A673 (cell line): ENCODE results near the gene KDM3A.

Experiments
- EZH2 ChIP-seq: fragments of 200-600 bp; sonication (generic); IDR thresholded peaks from 2 replicates; pipeline ENCODE4 v1.6.1; 2017; ENCODE audit warnings: borderline replicate concordance, low read depth, mild to moderate bottlenecking, mixed read lengths, antibody characterized with exemption, low read length; ENCODE audit not compliant: poor library complexity, severe bottlenecking
- TF ChIP-seq, protein P1 (sequence below): fragments of 300-800, 200-600 bp; sonication (generic); conservative IDR thresholded peaks from 2 replicates; pipeline ENCODE4 v1.5.1; 2017; ENCODE audit warnings: low read depth, mild to moderate bottlenecking, antibody characterized with exemption, low read length, moderate library complexity, mixed read lengths

DNA sequence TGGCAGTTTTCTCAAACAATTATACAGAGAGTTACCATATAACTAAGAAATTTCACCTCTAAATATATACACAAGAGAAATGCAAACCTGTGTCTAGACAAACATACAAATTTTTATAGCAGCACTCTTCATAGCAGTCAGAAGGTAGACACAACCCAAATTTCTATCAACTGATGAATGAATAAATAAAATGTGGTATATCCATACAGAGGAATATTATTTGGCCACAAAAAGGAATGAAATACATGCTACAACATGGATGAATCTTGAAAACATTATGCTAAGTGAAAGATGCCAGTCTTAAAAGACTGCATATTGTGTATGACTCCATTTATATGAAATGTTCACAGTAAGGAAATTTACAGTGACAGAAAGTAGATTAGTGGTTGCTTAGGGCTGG, 30.6 kb upstream of the KDM3A start:
- TF ChIP-seq, protein P1, sequence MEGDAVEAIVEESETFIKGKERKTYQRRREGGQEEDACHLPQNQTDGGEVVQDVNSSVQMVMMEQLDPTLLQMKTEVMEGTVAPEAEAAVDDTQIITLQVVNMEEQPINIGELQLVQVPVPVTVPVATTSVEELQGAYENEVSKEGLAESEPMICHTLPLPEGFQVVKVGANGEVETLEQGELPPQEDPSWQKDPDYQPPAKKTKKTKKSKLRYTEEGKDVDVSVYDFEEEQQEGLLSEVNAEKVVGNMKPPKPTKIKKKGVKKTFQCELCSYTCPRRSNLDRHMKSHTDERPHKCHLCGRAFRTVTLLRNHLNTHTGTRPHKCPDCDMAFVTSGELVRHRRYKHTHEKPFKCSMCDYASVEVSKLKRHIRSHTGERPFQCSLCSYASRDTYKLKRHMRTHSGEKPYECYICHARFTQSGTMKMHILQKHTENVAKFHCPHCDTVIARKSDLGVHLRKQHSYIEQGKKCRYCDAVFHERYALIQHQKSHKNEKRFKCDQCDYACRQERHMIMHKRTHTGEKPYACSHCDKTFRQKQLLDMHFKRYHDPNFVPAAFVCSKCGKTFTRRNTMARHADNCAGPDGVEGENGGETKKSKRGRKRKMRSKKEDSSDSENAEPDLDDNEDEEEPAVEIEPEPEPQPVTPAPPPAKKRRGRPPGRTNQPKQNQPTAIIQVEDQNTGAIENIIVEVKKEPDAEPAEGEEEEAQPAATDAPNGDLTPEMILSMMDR = no peak
- TF ChIP-seq EZH2 = no peak
